ENCODE data around the gene KISS1.

Gene KISS1

GRCh38 chr1:204205486-204205885 lies 9.2 kb upstream of the KISS1 start:
- no peak overlapping the region for H3K27ac ChIP-seq (ENCODE audit: insufficient read depth, low read depth, low read length, poor library complexity, severe bottlenecking)
- no peak overlapping the region for H3K4me3 ChIP-seq (ENCODE audit: insufficient read depth, low read depth, low read length)
- no peaks in the 10 kb centered on the region for H3K4me1 ChIP-seq (ENCODE audit: control insufficient read depth, insufficient read depth, low read length)
- peaks cover 13% of the 10 kb centered on the region for H3K27me3 ChIP-seq (ENCODE audit: control insufficient read depth, insufficient read depth, low read length, poor library complexity, severe bottlenecking)
- H3K36me3 ChIP-seq (ENCODE audit: control insufficient read depth, insufficient read depth, low read length) = no peaks in the 10 kb centered on the region
- no peaks in the 10 kb centered on the region for H3K9me3 ChIP-seq (ENCODE audit: control insufficient read depth, low read length)

DNA sequence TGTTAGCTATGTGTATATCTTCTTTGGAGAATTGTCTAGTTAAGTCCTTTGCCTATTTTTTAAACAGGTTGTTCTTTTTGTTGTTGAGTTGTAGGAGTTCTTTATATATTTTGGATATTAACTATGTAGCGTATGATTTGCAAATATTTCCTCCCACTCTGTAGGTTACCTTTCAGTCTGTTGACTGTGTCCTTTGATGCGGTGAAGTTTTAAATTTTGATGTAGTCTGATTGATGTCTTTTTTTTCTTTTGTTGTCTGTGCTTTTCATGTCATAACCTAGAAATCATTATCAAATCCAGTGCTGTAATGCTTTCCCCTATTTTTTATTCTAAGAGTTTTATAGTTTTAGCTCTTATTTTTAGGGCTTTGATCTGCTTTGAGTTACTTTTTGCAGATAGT lies 8.7 kb upstream of the KISS1 start:
- H3K4me1 ChIP-seq (ENCODE audit: control insufficient read depth, insufficient read depth, low read length) = no peaks in the 10 kb centered on the region
- WGBS, 2 experiments = 88% methylated on average over 2 of the region's 2 CpGs; no CpG with 5 or more reads in 1 of the 2 experiments
- no peaks in the 10 kb centered on the region for H3K9me3 ChIP-seq (ENCODE audit: control insufficient read depth, low read length)
- no peak overlapping the region for H3K4me3 ChIP-seq (ENCODE audit: insufficient read depth, low read depth, low read length)
- H3K27ac ChIP-seq (ENCODE audit: insufficient read depth, low read depth, low read length, poor library complexity, severe bottlenecking) = no peak overlapping the region
- H3K36me3 ChIP-seq (ENCODE audit: control insufficient read depth, insufficient read depth, low read length) = no peaks in the 10 kb centered on the region
- peaks cover 13% of the 10 kb centered on the region for H3K27me3 ChIP-seq (ENCODE audit: control insufficient read depth, insufficient read depth, low read length, poor library complexity, severe bottlenecking)

DNA sequence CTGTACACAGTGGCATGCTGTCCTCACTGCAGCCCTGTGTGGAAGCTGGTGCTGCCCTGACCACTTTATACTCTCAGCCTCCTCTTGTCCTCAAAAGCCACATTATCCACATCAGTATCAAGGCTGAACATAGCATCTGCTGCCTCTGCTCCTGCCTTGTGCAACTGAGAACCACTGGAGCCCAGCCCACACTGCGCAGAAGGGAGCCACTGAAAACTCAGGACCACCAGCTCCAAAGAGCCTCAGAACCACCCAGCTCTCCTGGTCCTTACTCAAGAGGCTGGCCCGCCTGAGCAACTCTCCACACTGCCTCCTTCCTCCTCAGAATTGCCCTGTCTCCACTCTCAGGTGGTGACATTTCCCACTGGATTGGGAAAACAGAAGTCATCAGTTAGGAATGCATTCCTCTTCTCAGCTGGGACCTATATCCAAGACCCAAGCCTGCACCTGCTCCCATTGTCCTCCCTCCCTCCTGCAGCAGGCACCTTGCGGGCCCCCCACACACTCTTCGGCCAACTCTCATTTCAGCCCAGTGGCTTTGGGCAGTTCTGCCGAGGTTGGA lies 7.0 kb upstream of the KISS1 start:
- H3K36me3 ChIP-seq (ENCODE audit: control insufficient read depth, insufficient read depth, low read length) = no peaks in the 10 kb centered on the region
- no peak overlapping the region for H3K4me3 ChIP-seq (ENCODE audit: insufficient read depth, low read depth, low read length)
- peaks cover 13% of the 10 kb centered on the region for H3K27me3 ChIP-seq (ENCODE audit: control insufficient read depth, insufficient read depth, low read length, poor library complexity, severe bottlenecking)
- WGBS, 2 experiments = 87 to 90% methylated on average over 5 of the region's 5 CpGs
- H3K4me1 ChIP-seq (ENCODE audit: control insufficient read depth, insufficient read depth, low read length) = no peaks in the 10 kb centered on the region
- no peaks in the 10 kb centered on the region for H3K9me3 ChIP-seq (ENCODE audit: control insufficient read depth, low read length)
- no peak overlapping the region for H3K27ac ChIP-seq (ENCODE audit: insufficient read depth, low read depth, low read length, poor library complexity, severe bottlenecking)

DNA sequence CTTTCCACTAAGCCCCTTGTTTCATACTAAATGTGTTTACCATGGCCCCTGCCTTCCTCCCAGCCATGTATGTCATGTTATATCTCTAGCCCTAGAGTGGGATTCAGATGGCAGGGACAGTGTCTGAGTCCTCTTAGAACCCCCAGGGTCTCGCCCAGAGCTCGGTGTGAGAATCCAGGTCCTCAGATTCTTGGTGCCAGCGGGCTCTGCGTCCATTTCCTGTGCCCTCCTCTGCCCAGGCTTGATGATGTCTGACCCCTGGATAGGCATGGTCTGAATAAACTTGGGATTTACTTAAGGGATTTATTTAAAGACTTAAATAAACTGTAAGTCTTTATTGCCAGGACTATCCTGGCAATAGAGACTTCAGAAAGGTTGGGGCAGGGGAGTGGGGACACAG lies 6.2 kb upstream of the KISS1 start:
- WGBS, 2 experiments = 92 to 94% methylated on average over 4 of the region's 4 CpGs
- no peak overlapping the region for H3K4me3 ChIP-seq (ENCODE audit: insufficient read depth, low read depth, low read length)
- peaks cover 11% of the 10 kb centered on the region for H3K27me3 ChIP-seq (ENCODE audit: control insufficient read depth, insufficient read depth, low read length, poor library complexity, severe bottlenecking)
- no peaks in the 10 kb centered on the region for H3K36me3 ChIP-seq (ENCODE audit: control insufficient read depth, insufficient read depth, low read length)
- no peak overlapping the region for H3K27ac ChIP-seq (ENCODE audit: insufficient read depth, low read depth, low read length, poor library complexity, severe bottlenecking)
- no peaks in the 10 kb centered on the region for H3K9me3 ChIP-seq (ENCODE audit: control insufficient read depth, low read length)
- H3K4me1 ChIP-seq (ENCODE audit: control insufficient read depth, insufficient read depth, low read length) = no peaks in the 10 kb centered on the region

DNA sequence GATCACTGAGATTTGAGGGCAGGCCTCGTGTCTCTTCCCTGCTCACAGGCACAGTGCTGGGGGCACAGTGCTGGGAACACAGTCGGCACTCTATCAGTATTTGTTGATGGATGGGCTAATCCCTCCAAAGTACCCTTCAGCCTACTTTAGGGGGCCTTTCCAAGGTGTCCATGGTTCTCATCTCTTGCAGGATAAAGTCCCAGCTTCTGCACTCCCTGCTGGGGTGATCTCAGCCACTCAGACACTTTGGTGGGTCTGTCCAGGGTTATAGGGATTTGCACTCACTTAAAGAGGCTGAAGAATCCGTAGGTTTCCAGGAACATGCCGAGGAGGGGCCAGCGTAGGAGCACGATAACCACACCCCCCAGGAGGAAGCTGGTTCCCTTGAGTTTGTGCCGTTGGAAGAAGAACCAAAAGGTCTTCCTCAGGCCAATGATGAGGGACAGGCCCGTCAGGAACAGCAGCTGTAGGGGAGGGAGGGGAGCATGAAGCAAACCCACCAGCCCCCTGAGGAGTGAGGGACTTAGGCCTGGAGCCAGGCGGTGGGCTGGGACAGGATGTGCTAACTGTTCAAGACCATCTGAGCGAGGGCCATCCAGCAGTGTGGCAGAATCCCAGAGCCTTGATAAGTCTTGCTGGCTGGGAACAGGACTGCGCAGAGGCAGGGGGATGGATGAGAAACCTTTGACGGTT lies 5.2 kb upstream of the KISS1 start:
- no peak overlapping the region for H3K4me3 ChIP-seq (ENCODE audit: insufficient read depth, low read depth, low read length)
- 90 to 93% methylated on average over 12 of the region's 12 CpGs for WGBS, 2 experiments

GRCh38 chr1:204199579-204199978 lies 3.3 kb upstream of the KISS1 start:
- no peaks in the 10 kb centered on the region for H3K9me3 ChIP-seq (ENCODE audit: control insufficient read depth, low read length)
- H3K36me3 ChIP-seq (ENCODE audit: control insufficient read depth, insufficient read depth, low read length) = no peaks in the 10 kb centered on the region
- WGBS, 2 experiments = 95% methylated on average over 9 of the region's 9 CpGs
- peaks cover 4% of the 10 kb centered on the region for H3K27me3 ChIP-seq (ENCODE audit: control insufficient read depth, insufficient read depth, low read length, poor library complexity, severe bottlenecking)
- H3K27ac ChIP-seq (ENCODE audit: insufficient read depth, low read depth, low read length, poor library complexity, severe bottlenecking) = no peak overlapping the region
- no peak overlapping the region for H3K4me3 ChIP-seq (ENCODE audit: insufficient read depth, low read depth, low read length)
- no peaks in the 10 kb centered on the region for H3K4me1 ChIP-seq (ENCODE audit: control insufficient read depth, insufficient read depth, low read length)

More for the DNA sequence above, 5.2 kb upstream of the KISS1 start:
- Histone ChIP-seq H3K27me3 (ENCODE audit: control insufficient read depth, insufficient read depth, low read length, poor library complexity, severe bottlenecking) (peaks cover 4% of the 10 kb centered on the region), H3K36me3 (ENCODE audit: control insufficient read depth, insufficient read depth, low read length) (no peaks in the 10 kb centered on the region), H3K27ac (ENCODE audit: insufficient read depth, low read depth, low read length, poor library complexity, severe bottlenecking) (no peak overlapping the region), H3K9me3 (ENCODE audit: control insufficient read depth, low read length) (no peaks in the 10 kb centered on the region), H3K4me1 (ENCODE audit: control insufficient read depth, insufficient read depth, low read length) (no peaks in the 10 kb centered on the region)

DNA sequence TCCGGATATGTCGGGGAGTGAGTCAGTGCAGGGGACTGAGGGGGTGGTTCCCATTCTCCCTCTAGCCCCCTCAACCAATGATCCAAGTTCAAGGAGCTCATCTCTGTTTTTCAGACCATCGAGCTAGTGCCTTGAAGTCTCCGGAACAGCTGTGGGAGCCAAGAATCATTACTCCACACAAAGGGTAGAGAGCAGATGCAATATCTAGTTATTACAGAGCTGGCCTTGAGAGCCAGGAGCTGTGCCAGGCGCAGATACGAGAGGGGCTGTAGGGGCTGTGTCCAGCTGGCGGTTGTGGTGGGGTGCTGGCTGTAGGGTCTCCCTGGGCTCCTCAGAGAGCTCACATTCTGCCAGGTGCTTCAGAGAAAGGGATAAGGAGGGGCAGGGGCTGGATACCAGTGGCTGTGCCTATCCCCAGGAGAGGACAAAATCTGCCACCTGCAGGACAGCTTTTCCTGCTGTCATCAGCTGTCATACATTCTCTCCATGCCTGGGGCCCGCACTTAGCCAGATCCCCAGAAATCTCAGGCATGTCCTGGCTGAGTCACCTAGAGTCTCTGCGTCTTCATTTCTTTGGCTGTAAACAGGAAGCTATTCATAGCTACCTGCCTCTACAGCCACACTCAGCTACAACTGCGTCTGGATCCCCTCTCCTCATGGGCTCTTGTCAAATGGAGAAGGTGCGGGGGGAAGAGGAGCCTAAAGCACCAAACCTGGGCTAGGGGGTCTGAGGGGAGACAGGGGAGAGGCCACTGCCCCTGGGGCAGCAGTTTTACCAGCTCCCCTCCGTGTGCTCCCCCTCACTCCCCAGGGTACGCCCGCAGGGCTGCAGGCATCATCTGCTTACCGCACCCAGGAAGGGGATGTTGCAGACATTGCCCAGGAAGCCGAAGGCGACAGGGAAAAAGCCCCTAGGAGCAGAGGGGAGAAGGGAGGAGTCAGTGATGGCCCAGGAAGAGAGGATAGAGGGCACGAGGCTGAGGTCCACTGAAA lies 2.4 kb upstream of the KISS1 start:
- Histone ChIP-seq H3K4me3 (ENCODE audit: insufficient read depth, low read depth, low read length) (no peak overlapping the region), H3K9me3 (ENCODE audit: control insufficient read depth, low read length) (no peaks in the 10 kb centered on the region), H3K4me1 (ENCODE audit: control insufficient read depth, insufficient read depth, low read length) (no peaks in the 10 kb centered on the region), H3K36me3 (ENCODE audit: control insufficient read depth, insufficient read depth, low read length) (no peaks in the 10 kb centered on the region), H3K27ac (ENCODE audit: insufficient read depth, low read depth, low read length, poor library complexity, severe bottlenecking) (no peak overlapping the region), H3K27me3 (ENCODE audit: control insufficient read depth, insufficient read depth, low read length, poor library complexity, severe bottlenecking) (peaks cover 4% of the 10 kb centered on the region)
- WGBS, 2 experiments = 74 to 82% methylated on average over 18 of the region's 18 CpGs

DNA sequence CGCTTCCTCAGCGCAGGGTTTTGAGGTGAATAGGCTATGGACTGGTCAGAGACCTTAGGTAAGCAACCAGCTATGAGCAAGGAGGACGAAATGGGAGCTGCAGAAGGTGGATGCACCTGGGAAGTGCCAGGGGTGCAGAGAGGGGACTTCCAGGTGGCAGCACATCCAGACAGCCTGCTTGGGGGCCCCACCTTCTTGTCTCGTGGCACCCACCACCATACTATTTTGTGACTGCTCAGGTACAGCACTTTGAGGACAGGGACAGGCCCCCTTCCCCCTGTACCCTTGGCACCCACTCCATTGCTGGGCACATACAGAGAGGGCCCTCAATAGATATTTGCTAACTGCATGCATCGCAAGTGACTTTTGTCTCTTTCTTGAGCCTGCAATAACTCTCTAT lies 777 bp upstream of the KISS1 start:
- H3K27ac ChIP-seq (ENCODE audit: insufficient read depth, low read depth, low read length, poor library complexity, severe bottlenecking) = no peak overlapping the region
- H3K4me3 ChIP-seq (ENCODE audit: insufficient read depth, low read depth, low read length) = no peak overlapping the region
- H3K4me1 ChIP-seq (ENCODE audit: control insufficient read depth, insufficient read depth, low read length) = no peaks in the 10 kb centered on the region
- H3K36me3 ChIP-seq (ENCODE audit: control insufficient read depth, insufficient read depth, low read length) = no peaks in the 10 kb centered on the region
- 89 to 93% methylated on average over 5 of the region's 5 CpGs for WGBS, 2 experiments
- no peaks in the 10 kb centered on the region for H3K9me3 ChIP-seq (ENCODE audit: control insufficient read depth, low read length)
- peaks cover 6% of the 10 kb centered on the region for H3K27me3 ChIP-seq (ENCODE audit: control insufficient read depth, insufficient read depth, low read length, poor library complexity, severe bottlenecking)

GRCh38 chr1:204194771-204195170 lies 1.5 kb downstream of the KISS1 start:
- Histone ChIP-seq H3K4me1 (ENCODE audit: control insufficient read depth, insufficient read depth, low read length) (no peaks in the 10 kb centered on the region), H3K4me3 (ENCODE audit: insufficient read depth, low read depth, low read length) (no peak overlapping the region), H3K9me3 (ENCODE audit: control insufficient read depth, low read length) (no peaks in the 10 kb centered on the region), H3K27ac (ENCODE audit: insufficient read depth, low read depth, low read length, poor library complexity, severe bottlenecking) (no peak overlapping the region), H3K36me3 (ENCODE audit: control insufficient read depth, insufficient read depth, low read length) (no peaks in the 10 kb centered on the region), H3K27me3 (ENCODE audit: control insufficient read depth, insufficient read depth, low read length, poor library complexity, severe bottlenecking) (peaks cover 27% of the 10 kb centered on the region)
- WGBS, 2 experiments = 78 to 88% methylated on average over 7 of the region's 7 CpGs

DNA sequence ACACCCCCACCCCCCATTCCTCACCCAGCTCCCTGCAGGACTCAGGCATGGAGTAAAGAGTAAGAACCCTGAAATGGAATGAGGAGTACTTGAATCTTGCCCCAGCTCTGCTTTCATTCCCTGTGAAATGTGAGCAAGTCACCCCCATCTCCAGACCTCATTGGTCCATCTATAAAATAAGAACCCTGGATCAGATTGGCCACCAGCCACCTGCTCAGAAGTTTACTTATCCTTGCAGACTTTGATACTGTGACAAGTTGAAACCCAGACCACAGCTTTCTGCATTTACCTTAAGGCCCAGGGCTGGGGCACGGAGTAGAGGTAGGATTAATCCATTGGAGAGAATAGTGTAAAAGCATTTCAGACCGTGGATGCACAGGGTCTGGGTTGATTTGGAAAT lies 2.2 kb downstream of the KISS1 start:
- no peaks in the 10 kb centered on the region for H3K36me3 ChIP-seq (ENCODE audit: control insufficient read depth, insufficient read depth, low read length)
- no peaks in the 10 kb centered on the region for H3K4me1 ChIP-seq (ENCODE audit: control insufficient read depth, insufficient read depth, low read length)
- no peaks in the 10 kb centered on the region for H3K9me3 ChIP-seq (ENCODE audit: control insufficient read depth, low read length)
- no peak overlapping the region for H3K27ac ChIP-seq (ENCODE audit: insufficient read depth, low read depth, low read length, poor library complexity, severe bottlenecking)
- WGBS, 2 experiments = 90 to 91% methylated on average over 2 of the region's 2 CpGs
- no peak overlapping the region for H3K4me3 ChIP-seq (ENCODE audit: insufficient read depth, low read depth, low read length)
- H3K27me3 ChIP-seq (ENCODE audit: control insufficient read depth, insufficient read depth, low read length, poor library complexity, severe bottlenecking) = peaks cover 34% of the 10 kb centered on the region

Data from ectodermal cell (in vitro differentiated cells).